Activated CD8-positive, alpha-beta T cell treated with anti-CD3 and anti-CD28 coated beads, Interleukin-2, amount 10 ng/mL, durations not matched to agents 7 days and 5 days (primary cell): ENCODE data around the gene SRP54. TPM values are rescaled to one million over a fixed set of nuclear protein-coding genes. Genes with fewer than 3 reads are reported as not detected.
"Not testable (repeated sequence)": the region's sequence is repeated elsewhere in the genome, so short reads cannot be mapped to it uniquely, and the experiment has no call there.

ENCODE experiments used
- ATAC-seq: fragments of 150-1000 bp; cut with Tn5 transposase; one replicate; pipeline ENCODE4 v1.10.0; 2021; ENCODE audit warnings: moderate library complexity
- CTCF ChIA-PET: fragments of 350-600 bp; sonication (Branson Sonifier 250); formaldehyde crosslinking; loops from one replicate; lab custom pipeline; 2021; ENCODE audit warnings: antibody characterized with exemption; lab: Charles Lee
- POLR2A ChIA-PET: fragments of 350-600 bp; sonication (Branson Sonifier 250); formaldehyde crosslinking; loops from one replicate; lab custom pipeline; 2021; ENCODE audit warnings: antibody characterized with exemption; lab: Charles Lee
- DNase-seq: peaks from one replicate; pipeline ENCODE4 v3.0.0-alpha.2; 2020
- H3K27ac Mint-ChIP-seq: one replicate; pipeline ENCODE4 v1.8.0; 2021; ENCODE audit warnings: mild to moderate bottlenecking, mixed read lengths
- H3K27me3 Mint-ChIP-seq: one replicate; pipeline ENCODE4 v1.8.0; 2021; ENCODE audit warnings: low read depth, mixed read lengths
- H3K36me3 Mint-ChIP-seq: one replicate; pipeline ENCODE4 v1.8.0; 2021; ENCODE audit warnings: low read depth, mixed read lengths
- H3K4me1 Mint-ChIP-seq: one replicate; pipeline ENCODE4 v1.8.0; 2021; ENCODE audit warnings: low read depth, mixed read lengths
- H3K4me3 Mint-ChIP-seq: one replicate; pipeline ENCODE4 v1.8.0; 2021; ENCODE audit warnings: mild to moderate bottlenecking, mixed read lengths
- H3K9me3 Mint-ChIP-seq: one replicate; pipeline ENCODE4 v1.8.0; 2022; ENCODE audit warnings: mixed read lengths; ENCODE audit not compliant: insufficient read depth
- total RNA-seq, 2 experiments: library from RNA; stranded (reverse); gene quantifications; one replicate each; pipeline ENCODE4 v1.2.3, GENCODE V29; 2021

SRP54 gene
- total RNA-seq, 2 experiments from 2014 or later, result 58.6 to 61.6 TPM

- H3K4me1 Mint-ChIP-seq, result no peaks in the 10 kb centered on the region
- ChIA-PET POLR2A (no interaction called here), CTCF (no interaction called here)
- H3K4me3 Mint-ChIP-seq, result no peak overlapping the region
- no peaks in the 10 kb centered on the region for H3K27me3 Mint-ChIP-seq
- H3K36me3 Mint-ChIP-seq, result peaks cover 43% of the 10 kb centered on the region
- H3K27ac Mint-ChIP-seq, result no peak overlapping the region
- no peak for ATAC-seq
- no peak for DNase-seq
- H3K9me3 Mint-ChIP-seq, result no peaks in the 10 kb centered on the region
These were observed 45.6 kb downstream of the SRP54 start for GRCh38 chr14:35028435-35028834.

- Mint-ChIP-seq H3K36me3 (peaks cover 42% of the 10 kb centered on the region), H3K27ac (no peak overlapping the region), H3K4me1 (no peaks in the 10 kb centered on the region), H3K9me3 (no peaks in the 10 kb centered on the region), H3K27me3 (no peaks in the 10 kb centered on the region), H3K4me3 (no peak overlapping the region)
- ATAC-seq, result no peak
- no peak for DNase-seq
- ChIA-PET POLR2A (no interaction called here), CTCF (interaction anchor here (1.9 kb wide), 1 partner anchor 310 kb away, joined by 4 read pairs; no protein-coding TSS in a partner anchor)
These were observed 49.8 kb downstream of the SRP54 start for GRCh38 chr14:35032562-35032961.

- no peak for DNase-seq
- H3K27ac Mint-ChIP-seq, result no peak overlapping the region
- POLR2A ChIA-PET, result no interaction called here
These were observed 51.6 kb downstream of the SRP54 start for GRCh38 chr14:35034440-35034833.

GRCh38 chr14:35034944-35035554 lies 52.3 kb downstream of the SRP54 start:
- H3K27me3 Mint-ChIP-seq, CTCF ChIA-PET: not testable (repeated sequence)
- peak overlapping the region; percentile 23 for H3K27ac Mint-ChIP-seq

More at GRCh38 chr14:35034440-35034833, 51.6 kb downstream of the SRP54 start:
- CTCF ChIA-PET, result no interaction called here
- Mint-ChIP-seq H3K4me1 (no peaks in the 10 kb centered on the region), H3K4me3 (no peak overlapping the region), H3K9me3 (no peaks in the 10 kb centered on the region), H3K27me3 (no peaks in the 10 kb centered on the region), H3K36me3 (peaks cover 32% of the 10 kb centered on the region)
- no peak for ATAC-seq

GRCh38 chr14:35038312-35038711 lies 55.5 kb downstream of the SRP54 start:
- POLR2A ChIA-PET, H3K4me3 Mint-ChIP-seq, CTCF ChIA-PET, H3K4me1 Mint-ChIP-seq, H3K9me3 Mint-ChIP-seq, ATAC-seq, H3K27ac Mint-ChIP-seq, DNase-seq, H3K27me3 Mint-ChIP-seq: not testable (repeated sequence)
- peaks cover 23% of the 10 kb centered on the region for H3K36me3 Mint-ChIP-seq

More at GRCh38 chr14:35034944-35035554, 52.3 kb downstream of the SRP54 start:
- H3K4me1 Mint-ChIP-seq, POLR2A ChIA-PET, DNase-seq, H3K4me3 Mint-ChIP-seq, H3K9me3 Mint-ChIP-seq, ATAC-seq: not testable (repeated sequence)
- peaks cover 30% of the 10 kb centered on the region for H3K36me3 Mint-ChIP-seq

GRCh38 chr14:35042632-35043031 lies 59.8 kb downstream of the SRP54 start:
- ATAC-seq, result no peak
- peaks cover 19% of the 10 kb centered on the region for H3K4me1 Mint-ChIP-seq
- ChIA-PET POLR2A (interaction anchor here (0.7 kb wide), 1 partner anchor 167 kb away, joined by 3 read pairs; the partner anchor contains the start of gene BAZ1A), CTCF (interaction anchor here (0.7 to 1.9 kb wide), 6 partner anchors 11 to 370 kb away, joined by 3 to 4 read pairs (median 4); no protein-coding TSS in a partner anchor)
- no peak for DNase-seq
- H3K9me3 Mint-ChIP-seq, result no peaks in the 10 kb centered on the region
- no peak overlapping the region for H3K27ac Mint-ChIP-seq
- H3K36me3 Mint-ChIP-seq, result peaks cover 2% of the 10 kb centered on the region
- H3K27me3 Mint-ChIP-seq, result no peaks in the 10 kb centered on the region
- no peak overlapping the region for H3K4me3 Mint-ChIP-seq

GRCh38 chr14:35043046-35043445 lies 60.3 kb downstream of the SRP54 start:
- Mint-ChIP-seq H3K9me3 (no peaks in the 10 kb centered on the region), H3K36me3 (peaks cover 6% of the 10 kb centered on the region), H3K4me1 (peaks cover 23% of the 10 kb centered on the region), H3K4me3 (no peak overlapping the region), H3K27me3 (no peaks in the 10 kb centered on the region), H3K27ac (no peak overlapping the region)
- CTCF ChIA-PET, result interaction anchor here (0.8 to 1.9 kb wide), 6 partner anchors 11 to 370 kb away, joined by 3 to 5 read pairs (median 4); no protein-coding TSS in a partner anchor
- ATAC-seq, result no peak
- POLR2A ChIA-PET, result interaction anchor here (0.7 kb wide), 1 partner anchor 168 kb away, joined by 3 read pairs; the partner anchor contains the start of gene BAZ1A
- DNase-seq, result no peak

- CTCF ChIA-PET, result interaction anchor here (1.0 to 2.6 kb wide), 4 partner anchors 64 to 377 kb away, joined by 3 to 9 read pairs (median 6); no protein-coding TSS in a partner anchor
- H3K4me3 Mint-ChIP-seq, result peak overlapping the region; percentile 89
- peaks cover 16% of the 10 kb centered on the region for H3K36me3 Mint-ChIP-seq
- POLR2A ChIA-PET, result interaction anchor here (0.6 to 2.4 kb wide), 17 partner anchors 9 to 415 kb away, joined by 3 to 43 read pairs (median 3); partner anchors contain the start of genes BAZ1A, NFKBIA, PPP2R3C and PRORP
- no peaks in the 10 kb centered on the region for H3K9me3 Mint-ChIP-seq
- no peaks in the 10 kb centered on the region for H3K27me3 Mint-ChIP-seq
- peaks cover 33% of the 10 kb centered on the region for H3K4me1 Mint-ChIP-seq
- peak overlapping the region; percentile 99 for H3K27ac Mint-ChIP-seq
- ATAC-seq (no peak), DNase-seq (no peak)
These were observed 62.4 kb downstream of the SRP54 start for GRCh38 chr14:35044939-35045797.

GRCh38 chr14:35045798-35046047 lies 62.9 kb downstream of the SRP54 start:
- peaks cover 19% of the 10 kb centered on the region for H3K36me3 Mint-ChIP-seq

GRCh38 chr14:35046048-35046750 lies 63.4 kb downstream of the SRP54 start, which contains the start of gene FAM177A1:
FAM177A1 (plus strand) TSS chr14:35046272; CDS start chr14:35046464, 192 bp downstream.
- ChIA-PET POLR2A (interaction anchor here (0.6 to 2.4 kb wide), 20 partner anchors 10 to 416 kb away, joined by 3 to 43 read pairs (median 4); partner anchors contain the start of genes BAZ1A, NFKBIA, PPP2R3C and PRORP), CTCF (interaction anchor here (0.7 to 2.6 kb wide), 9 partner anchors 24 to 376 kb away, joined by 3 to 9 read pairs (median 3); partner anchors contain the start of genes NFKBIA and PPP2R3C)
- Mint-ChIP-seq H3K27ac (peak within 1 kb of the TSS; percentile 99), H3K9me3 (no peaks in the 10 kb centered on the region), H3K27me3 (no peaks in the 10 kb centered on the region), H3K4me1 (peaks cover 36% of the 10 kb centered on the region), H3K4me3 (peak within 1 kb of the TSS; percentile 95), H3K36me3 (peaks cover 21% of the 10 kb centered on the region)
- ATAC-seq, result peak; percentile 96
- DNase-seq, result peak; percentile 99

More at GRCh38 chr14:35045798-35046047, 62.9 kb downstream of the SRP54 start:
- Mint-ChIP-seq H3K4me3 (peak overlapping the region; percentile 89), H3K27me3 (no peaks in the 10 kb centered on the region), H3K27ac (peak overlapping the region; percentile 99), H3K9me3 (no peaks in the 10 kb centered on the region), H3K4me1 (peaks cover 35% of the 10 kb centered on the region)
- CTCF ChIA-PET, result interaction anchor here (1.0 to 2.6 kb wide), 5 partner anchors 64 to 376 kb away, joined by 3 to 9 read pairs (median 6); partner anchors contain the start of gene PPP2R3C
- POLR2A ChIA-PET, result interaction anchor here (0.6 to 2.4 kb wide), 18 partner anchors 9 to 415 kb away, joined by 3 to 43 read pairs (median 4); partner anchors contain the start of genes BAZ1A, NFKBIA, PPP2R3C and PRORP
- DNase-seq, result no peak
- no peak for ATAC-seq
